OCI-LY1 (cell line): ENCODE results near the gene CHAD.

Experiments
- H2AFZ ChIP-seq: fragments of 200-600 bp; sonication (generic), shearing (Covaris generic); 2 replicates; pipeline ENCODE4 v1.6.0; 2014; ENCODE audit warnings: antibody characterized with exemption, mild to moderate bottlenecking, low read length
- H3F3A ChIP-seq: fragments of 200-600 bp; sonication (generic), shearing (Covaris generic); 2 replicates; pipeline ENCODE4 v1.6.0; 2014; ENCODE audit warnings: mild to moderate bottlenecking, antibody characterized with exemption, low read length, moderate library complexity; ENCODE audit not compliant: insufficient read depth
- H3K27ac ChIP-seq: fragments of 200-600 bp; sonication (generic); 2 replicates; pipeline ENCODE4 v1.5.1; 2014; ENCODE audit warnings: low read length, mixed run types, mild to moderate bottlenecking, low read depth; ENCODE audit not compliant: poor library complexity, severe bottlenecking
- H3K27me3 ChIP-seq: fragments of 200-600 bp; sonication (generic); 2 replicates; pipeline ENCODE4 v1.6.0; 2014; ENCODE audit warnings: antibody characterized with exemption, mild to moderate bottlenecking, low read length, moderate library complexity; ENCODE audit not compliant: insufficient read depth
- H3K36me3 ChIP-seq: fragments of 200-600 bp; sonication (generic); 2 replicates; pipeline ENCODE4 v1.6.1; 2014; ENCODE audit warnings: mild to moderate bottlenecking, antibody characterized with exemption, low read length, moderate library complexity, mixed read lengths; ENCODE audit not compliant: insufficient read depth
- H3K4me1 ChIP-seq: fragments of 200-600 bp; sonication (generic); 2 replicates; pipeline ENCODE4 v1.5.1; 2014; ENCODE audit warnings: mild to moderate bottlenecking, low read length, moderate library complexity; ENCODE audit not compliant: insufficient read depth, severe bottlenecking
- H3K4me2 ChIP-seq: fragments of 200-600 bp; sonication (generic), shearing (Covaris generic); 2 replicates; pipeline ENCODE4 v1.6.1; 2014; ENCODE audit warnings: low read length
- H3K4me3 ChIP-seq: fragments of 200-600 bp; sonication (generic); 2 replicates; pipeline ENCODE4 v1.5.1; 2014; ENCODE audit warnings: low read length, low read depth, mild to moderate bottlenecking, mixed read lengths; ENCODE audit not compliant: poor library complexity, severe bottlenecking
- H3K79me2 ChIP-seq: fragments of 200-600 bp; shearing (Covaris generic); 2 replicates; pipeline ENCODE4 v1.6.1; 2016; ENCODE audit warnings: mixed run types, low read length, mixed read lengths; ENCODE audit not compliant: insufficient read depth
- H3K9ac ChIP-seq: fragments of 200-600 bp; sonication (generic), shearing (Covaris generic); 2 replicates; pipeline ENCODE4 v1.6.1; 2014; ENCODE audit warnings: mild to moderate bottlenecking, low read length, mixed read lengths
- H3K9me2 ChIP-seq: fragments of 200-600 bp; sonication (generic), shearing (Covaris generic); 2 replicates; pipeline ENCODE4 v1.6.1; 2014; ENCODE audit warnings: low read depth, mild to moderate bottlenecking, low read length, mixed read lengths
- H3K9me3 ChIP-seq: fragments of 200-600 bp; shearing (Covaris generic); 2 replicates; pipeline ENCODE4 v1.6.1; 2014; ENCODE audit warnings: low read length, mixed read lengths
- H4K20me1 ChIP-seq: fragments of 200-600 bp; sonication (generic), shearing (Covaris generic); 2 replicates; pipeline ENCODE4 v1.6.0; 2016; ENCODE audit warnings: mild to moderate bottlenecking, low read length; ENCODE audit not compliant: insufficient read depth
- CTCF ChIP-seq: fragments of 200-600 bp; sonication (generic), shearing (Covaris generic); IDR thresholded peaks from 2 replicates; pipeline ENCODE4 v1.5.1; 2017; ENCODE audit warnings: mild to moderate bottlenecking, antibody characterized with exemption, low read length, moderate library complexity, mixed read lengths
- EZH2 ChIP-seq: fragments of 200-600 bp; sonication (generic), shearing (Covaris generic); IDR thresholded peaks from 2 replicates; pipeline ENCODE4 v1.8.0; 2017; ENCODE audit warnings: borderline replicate concordance, mixed run types, mild to moderate bottlenecking, antibody characterized with exemption, low read length, moderate library complexity, mixed read lengths

CHAD gene

DNA sequence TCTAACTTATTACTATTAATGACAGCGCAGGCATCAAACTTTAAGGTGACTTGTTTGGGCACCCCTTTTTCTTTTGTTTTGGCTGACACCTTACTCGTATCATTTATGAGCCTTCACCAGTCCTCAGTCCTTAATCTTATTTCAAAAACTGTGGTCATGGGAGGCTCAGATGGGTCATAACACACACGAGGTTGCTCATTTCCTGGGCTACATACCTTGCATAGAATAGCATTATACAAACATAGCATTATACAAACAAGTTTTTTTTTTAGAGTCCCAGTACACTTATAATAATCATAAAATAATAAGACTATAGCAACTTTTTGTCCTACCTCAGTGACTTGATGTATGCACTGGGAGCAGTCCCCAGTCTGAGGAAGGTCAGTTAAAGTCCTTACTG is 53.9 kb downstream of the CHAD start:
- Histone ChIP-seq H3K9me3 (no peaks in the 10 kb centered on the region), H3K27me3 (no peaks in the 10 kb centered on the region), H3K27ac (no peak overlapping the region), H2AFZ (no peak overlapping the region), H3K79me2 (no peaks in the 10 kb centered on the region), H3K36me3 (no peaks in the 10 kb centered on the region), H3K4me1 (no peaks in the 10 kb centered on the region), H4K20me1 (no peaks in the 10 kb centered on the region), H3K9me2 (no peaks in the 10 kb centered on the region), H3F3A (no peaks in the 10 kb centered on the region), H3K4me3 (no peak overlapping the region), H3K4me2 (no peak overlapping the region), H3K9ac (no peak overlapping the region)
- TF ChIP-seq EZH2 (no peak), CTCF (no peak)
